ENCODE results near the gene AOPEP. TPM values are rescaled to one million over a fixed set of nuclear protein-coding genes. Genes with fewer than 3 reads are reported as not detected.

The AOPEP gene
- total and polyA plus RNA-seq, 2 of the 13 experiments (the other 11 are each of a cell fraction or from before 2014, with no cell fraction given): 22.2 to 41.6 TPM

DNA sequence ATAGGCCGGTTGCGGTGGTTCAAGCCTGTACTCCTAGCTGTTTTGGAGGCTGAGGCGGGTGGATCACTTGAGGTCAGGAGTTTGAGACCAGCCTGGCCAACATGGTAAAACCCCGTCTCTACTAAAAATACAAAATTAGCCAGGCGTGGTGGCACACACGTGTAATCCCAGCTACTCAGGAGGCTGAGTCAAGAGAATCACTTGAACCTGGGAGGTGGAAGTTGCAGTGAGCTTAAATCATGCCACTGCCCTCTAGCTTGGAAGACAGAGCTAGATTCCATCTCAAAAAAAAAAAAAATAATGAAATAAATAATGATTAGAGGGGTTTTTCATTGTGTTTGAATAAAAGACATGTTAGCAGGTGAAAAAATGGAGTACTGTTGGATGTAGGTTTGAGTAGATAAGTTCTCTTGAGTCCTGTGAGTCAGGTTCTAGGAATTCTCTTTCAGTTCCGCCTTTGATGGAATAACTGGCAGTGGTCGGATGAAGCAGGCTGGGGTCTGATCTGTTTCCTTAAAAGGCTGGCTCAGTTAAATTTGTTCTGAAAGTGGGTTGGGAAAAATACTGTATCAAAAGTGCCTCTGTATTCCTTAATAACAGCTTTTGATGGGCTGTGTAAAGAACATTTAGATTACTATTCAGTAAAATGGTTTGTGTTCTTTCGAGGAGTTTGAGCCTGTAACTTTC is 73.2 kb downstream of the AOPEP start:
- ChIA-PET POLR2A (no interaction called here), CTCF (ENCODE audit: low intra/inter-chr PET ratio, low total read pairs) (no interaction called here)
- no peak overlapping the region for H2AFZ ChIP-seq (ENCODE audit: low read length)
- H3K36me3 ChIP-seq (replicated peaks in 1 of 2; ENCODE audit: control insufficient read depth in 1 of 2, insufficient read depth in 2 of 2, low read length in 2 of 2): peaks cover 5 to 24% of the 10 kb centered on the region in 2 experiments
- no peak overlapping the region for H3K4me2 ChIP-seq (ENCODE audit: low read depth, low read length)
- no peaks in the 10 kb centered on the region for H3K9me3 ChIP-seq (ENCODE audit: low read length)
- no peak for DNase-seq (ENCODE audit: low spot score)
- whole genome bisulfite sequencing (ENCODE audit: low lambda C conversion rate): over 99% methylated on average over 7 of the region's 9 CpGs
- no peak overlapping the region for H3K4me3 ChIP-seq (replicated peaks in 1 of 3; ENCODE audit: insufficient read depth in 1 of 3, low read depth in 2 of 3, low read length in 3 of 3)
- H3K79me2 ChIP-seq (ENCODE audit: insufficient read depth, low read length): no peaks in the 10 kb centered on the region
- no peak overlapping the region for H3K27ac ChIP-seq (ENCODE audit: extremely low read length, insufficient read depth, low read length)
- no TSS peak for BruUV-seq (replicated peaks)
- no peak for FAIRE-seq
- H4K20me1 ChIP-seq (ENCODE audit: insufficient read depth, low read length): no peaks in the 10 kb centered on the region
- no peak overlapping the region for H3K9ac ChIP-seq (ENCODE audit: insufficient read depth, low read depth, low read length)
- intact Hi-C loops (cut with micrococcal nuclease; ENCODE audit: unreplicated experiment) (no loop called here), in situ Hi-C loops (cut with HindIII; ENCODE audit: extremely low pct_ligation_motif_present, low pct_unique_long_range_greater_than_20kb) (no loop called here)
- no peak for ATAC-seq
- H3K4me1 ChIP-seq (ENCODE audit: insufficient read depth, low read length): peaks cover 34% of the 10 kb centered on the region
- H3K27me3 ChIP-seq (ENCODE audit: control insufficient read depth in 1 of 2, insufficient read depth in 2 of 2, low read length in 2 of 2): no peaks in the 10 kb centered on the region
- no peak for TF ChIP-seq HDAC1 (CRISPR knock-in tag; IDR thresholded peaks at IDR 0.05)
- TF ChIP-seq, protein P1, sequence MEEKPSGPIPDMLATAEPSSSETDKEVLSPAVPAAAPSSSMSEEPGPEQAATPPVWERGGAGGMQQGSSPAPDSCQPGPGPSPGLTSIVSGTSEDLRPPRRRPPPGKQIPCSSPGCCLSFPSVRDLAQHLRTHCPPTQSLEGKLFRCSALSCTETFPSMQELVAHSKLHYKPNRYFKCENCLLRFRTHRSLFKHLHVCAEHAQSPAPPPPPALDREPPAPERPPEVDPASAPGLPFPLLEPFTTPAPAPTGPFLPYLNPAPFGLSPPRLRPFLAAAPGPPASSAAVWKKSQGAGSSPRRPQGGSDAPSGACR (CRISPR knock-in tag; IDR thresholded peaks at IDR 0.05): no peak
- TF ChIP-seq, protein P2, sequence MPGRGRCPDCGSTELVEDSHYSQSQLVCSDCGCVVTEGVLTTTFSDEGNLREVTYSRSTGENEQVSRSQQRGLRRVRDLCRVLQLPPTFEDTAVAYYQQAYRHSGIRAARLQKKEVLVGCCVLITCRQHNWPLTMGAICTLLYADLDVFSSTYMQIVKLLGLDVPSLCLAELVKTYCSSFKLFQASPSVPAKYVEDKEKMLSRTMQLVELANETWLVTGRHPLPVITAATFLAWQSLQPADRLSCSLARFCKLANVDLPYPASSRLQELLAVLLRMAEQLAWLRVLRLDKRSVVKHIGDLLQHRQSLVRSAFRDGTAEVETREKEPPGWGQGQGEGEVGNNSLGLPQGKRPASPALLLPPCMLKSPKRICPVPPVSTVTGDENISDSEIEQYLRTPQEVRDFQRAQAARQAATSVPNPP (CRISPR knock-in tag; IDR thresholded peaks at IDR 0.05): no peak
- TF ChIP-seq TCF12 (IDR thresholded peaks at IDR 0.05): no peak
- no peak for TF ChIP-seq TCF12 (CRISPR knock-in tag; IDR thresholded peaks at IDR 0.05)
- no peak for TF ChIP-seq ZNF430 (CRISPR knock-in tag; IDR thresholded peaks at IDR 0.05)
- TF ChIP-seq, protein P3, sequence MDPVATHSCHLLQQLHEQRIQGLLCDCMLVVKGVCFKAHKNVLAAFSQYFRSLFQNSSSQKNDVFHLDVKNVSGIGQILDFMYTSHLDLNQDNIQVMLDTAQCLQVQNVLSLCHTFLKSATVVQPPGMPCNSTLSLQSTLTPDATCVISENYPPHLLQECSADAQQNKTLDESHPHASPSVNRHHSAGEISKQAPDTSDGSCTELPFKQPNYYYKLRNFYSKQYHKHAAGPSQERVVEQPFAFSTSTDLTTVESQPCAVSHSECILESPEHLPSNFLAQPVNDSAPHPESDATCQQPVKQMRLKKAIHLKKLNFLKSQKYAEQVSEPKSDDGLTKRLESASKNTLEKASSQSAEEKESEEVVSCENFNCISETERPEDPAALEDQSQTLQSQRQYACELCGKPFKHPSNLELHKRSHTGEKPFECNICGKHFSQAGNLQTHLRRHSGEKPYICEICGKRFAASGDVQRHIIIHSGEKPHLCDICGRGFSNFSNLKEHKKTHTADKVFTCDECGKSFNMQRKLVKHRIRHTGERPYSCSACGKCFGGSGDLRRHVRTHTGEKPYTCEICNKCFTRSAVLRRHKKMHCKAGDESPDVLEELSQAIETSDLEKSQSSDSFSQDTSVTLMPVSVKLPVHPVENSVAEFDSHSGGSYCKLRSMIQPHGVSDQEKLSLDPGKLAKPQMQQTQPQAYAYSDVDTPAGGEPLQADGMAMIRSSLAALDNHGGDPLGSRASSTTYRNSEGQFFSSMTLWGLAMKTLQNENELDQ (CRISPR knock-in tag; IDR thresholded peaks at IDR 0.05; ENCODE audit: borderline replicate concordance): no peak
- TF ChIP-seq ZNF24 (IDR thresholded peaks at IDR 0.05): no peak
- TF ChIP-seq, protein P4, sequence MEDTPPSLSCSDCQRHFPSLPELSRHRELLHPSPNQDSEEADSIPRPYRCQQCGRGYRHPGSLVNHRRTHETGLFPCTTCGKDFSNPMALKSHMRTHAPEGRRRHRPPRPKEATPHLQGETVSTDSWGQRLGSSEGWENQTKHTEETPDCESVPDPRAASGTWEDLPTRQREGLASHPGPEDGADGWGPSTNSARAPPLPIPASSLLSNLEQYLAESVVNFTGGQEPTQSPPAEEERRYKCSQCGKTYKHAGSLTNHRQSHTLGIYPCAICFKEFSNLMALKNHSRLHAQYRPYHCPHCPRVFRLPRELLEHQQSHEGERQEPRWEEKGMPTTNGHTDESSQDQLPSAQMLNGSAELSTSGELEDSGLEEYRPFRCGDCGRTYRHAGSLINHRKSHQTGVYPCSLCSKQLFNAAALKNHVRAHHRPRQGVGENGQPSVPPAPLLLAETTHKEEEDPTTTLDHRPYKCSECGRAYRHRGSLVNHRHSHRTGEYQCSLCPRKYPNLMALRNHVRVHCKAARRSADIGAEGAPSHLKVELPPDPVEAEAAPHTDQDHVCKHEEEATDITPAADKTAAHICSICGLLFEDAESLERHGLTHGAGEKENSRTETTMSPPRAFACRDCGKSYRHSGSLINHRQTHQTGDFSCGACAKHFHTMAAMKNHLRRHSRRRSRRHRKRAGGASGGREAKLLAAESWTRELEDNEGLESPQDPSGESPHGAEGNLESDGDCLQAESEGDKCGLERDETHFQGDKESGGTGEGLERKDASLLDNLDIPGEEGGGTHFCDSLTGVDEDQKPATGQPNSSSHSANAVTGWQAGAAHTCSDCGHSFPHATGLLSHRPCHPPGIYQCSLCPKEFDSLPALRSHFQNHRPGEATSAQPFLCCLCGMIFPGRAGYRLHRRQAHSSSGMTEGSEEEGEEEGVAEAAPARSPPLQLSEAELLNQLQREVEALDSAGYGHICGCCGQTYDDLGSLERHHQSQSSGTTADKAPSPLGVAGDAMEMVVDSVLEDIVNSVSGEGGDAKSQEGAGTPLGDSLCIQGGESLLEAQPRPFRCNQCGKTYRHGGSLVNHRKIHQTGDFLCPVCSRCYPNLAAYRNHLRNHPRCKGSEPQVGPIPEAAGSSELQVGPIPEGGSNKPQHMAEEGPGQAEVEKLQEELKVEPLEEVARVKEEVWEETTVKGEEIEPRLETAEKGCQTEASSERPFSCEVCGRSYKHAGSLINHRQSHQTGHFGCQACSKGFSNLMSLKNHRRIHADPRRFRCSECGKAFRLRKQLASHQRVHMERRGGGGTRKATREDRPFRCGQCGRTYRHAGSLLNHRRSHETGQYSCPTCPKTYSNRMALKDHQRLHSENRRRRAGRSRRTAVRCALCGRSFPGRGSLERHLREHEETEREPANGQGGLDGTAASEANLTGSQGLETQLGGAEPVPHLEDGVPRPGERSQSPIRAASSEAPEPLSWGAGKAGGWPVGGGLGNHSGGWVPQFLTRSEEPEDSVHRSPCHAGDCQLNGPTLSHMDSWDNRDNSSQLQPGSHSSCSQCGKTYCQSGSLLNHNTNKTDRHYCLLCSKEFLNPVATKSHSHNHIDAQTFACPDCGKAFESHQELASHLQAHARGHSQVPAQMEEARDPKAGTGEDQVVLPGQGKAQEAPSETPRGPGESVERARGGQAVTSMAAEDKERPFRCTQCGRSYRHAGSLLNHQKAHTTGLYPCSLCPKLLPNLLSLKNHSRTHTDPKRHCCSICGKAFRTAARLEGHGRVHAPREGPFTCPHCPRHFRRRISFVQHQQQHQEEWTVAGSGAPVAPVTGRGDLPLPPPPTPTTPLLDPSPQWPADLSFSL (CRISPR knock-in tag; IDR thresholded peaks at IDR 0.05): no peak
- no peak for TF ChIP-seq ATRX (CRISPR knock-in tag; IDR thresholded peaks at IDR 0.05; ENCODE audit: borderline replicate concordance)
- TF ChIP-seq, protein P5, sequence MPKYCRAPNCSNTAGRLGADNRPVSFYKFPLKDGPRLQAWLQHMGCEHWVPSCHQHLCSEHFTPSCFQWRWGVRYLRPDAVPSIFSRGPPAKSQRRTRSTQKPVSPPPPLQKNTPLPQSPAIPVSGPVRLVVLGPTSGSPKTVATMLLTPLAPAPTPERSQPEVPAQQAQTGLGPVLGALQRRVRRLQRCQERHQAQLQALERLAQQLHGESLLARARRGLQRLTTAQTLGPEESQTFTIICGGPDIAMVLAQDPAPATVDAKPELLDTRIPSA (CRISPR knock-in tag; IDR thresholded peaks at IDR 0.05; ENCODE audit: borderline replicate concordance): no peak
- no peak for TF ChIP-seq KLF11 (CRISPR knock-in tag; IDR thresholded peaks at IDR 0.05)
- TF ChIP-seq ZNF569 (CRISPR knock-in tag; IDR thresholded peaks at IDR 0.05; ENCODE audit: borderline replicate concordance): no peak
